GM19035 (cell line): ENCODE results near the gene MEP1A.
"Not testable (repeated sequence)": the region's sequence is repeated elsewhere in the genome, so short reads cannot be mapped to it uniquely, and the experiment has no call there.

Source experiments
- ATAC-seq: cut with Tn5 transposase; IDR thresholded peaks from one replicate; pipeline ENCODE4 v1.9.1; 2021; ENCODE audit not compliant: unreplicated experiment

Gene MEP1A, protein sequence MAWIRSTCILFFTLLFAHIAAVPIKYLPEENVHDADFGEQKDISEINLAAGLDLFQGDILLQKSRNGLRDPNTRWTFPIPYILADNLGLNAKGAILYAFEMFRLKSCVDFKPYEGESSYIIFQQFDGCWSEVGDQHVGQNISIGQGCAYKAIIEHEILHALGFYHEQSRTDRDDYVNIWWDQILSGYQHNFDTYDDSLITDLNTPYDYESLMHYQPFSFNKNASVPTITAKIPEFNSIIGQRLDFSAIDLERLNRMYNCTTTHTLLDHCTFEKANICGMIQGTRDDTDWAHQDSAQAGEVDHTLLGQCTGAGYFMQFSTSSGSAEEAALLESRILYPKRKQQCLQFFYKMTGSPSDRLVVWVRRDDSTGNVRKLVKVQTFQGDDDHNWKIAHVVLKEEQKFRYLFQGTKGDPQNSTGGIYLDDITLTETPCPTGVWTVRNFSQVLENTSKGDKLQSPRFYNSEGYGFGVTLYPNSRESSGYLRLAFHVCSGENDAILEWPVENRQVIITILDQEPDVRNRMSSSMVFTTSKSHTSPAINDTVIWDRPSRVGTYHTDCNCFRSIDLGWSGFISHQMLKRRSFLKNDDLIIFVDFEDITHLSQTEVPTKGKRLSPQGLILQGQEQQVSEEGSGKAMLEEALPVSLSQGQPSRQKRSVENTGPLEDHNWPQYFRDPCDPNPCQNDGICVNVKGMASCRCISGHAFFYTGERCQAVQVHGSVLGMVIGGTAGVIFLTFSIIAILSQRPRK

DNA sequence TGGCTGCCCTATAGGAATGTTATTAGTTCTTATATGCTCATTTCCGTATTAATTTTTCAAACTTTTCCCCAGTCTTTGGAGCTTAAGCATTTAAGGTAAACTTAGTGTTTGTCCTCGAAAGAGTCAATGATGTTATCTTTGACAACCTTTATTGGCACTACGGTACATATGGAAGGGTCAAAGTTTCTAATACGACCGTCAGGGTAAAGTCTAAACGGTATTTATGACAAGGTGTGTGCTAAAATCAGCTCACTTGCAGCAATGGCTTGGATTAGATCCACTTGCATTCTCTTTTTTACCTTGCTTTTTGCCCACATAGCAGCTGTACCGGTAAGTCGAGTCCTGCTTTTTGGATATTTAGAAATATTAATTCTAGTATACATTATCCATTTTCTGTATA, at the start of gene MEP1A:
TSS of gene MEP1A (plus strand) at position 252 of the 400 bp plus-strand sequence. CDS start at position 262, 10 bp downstream.
- ATAC-seq: no peak

DNA sequence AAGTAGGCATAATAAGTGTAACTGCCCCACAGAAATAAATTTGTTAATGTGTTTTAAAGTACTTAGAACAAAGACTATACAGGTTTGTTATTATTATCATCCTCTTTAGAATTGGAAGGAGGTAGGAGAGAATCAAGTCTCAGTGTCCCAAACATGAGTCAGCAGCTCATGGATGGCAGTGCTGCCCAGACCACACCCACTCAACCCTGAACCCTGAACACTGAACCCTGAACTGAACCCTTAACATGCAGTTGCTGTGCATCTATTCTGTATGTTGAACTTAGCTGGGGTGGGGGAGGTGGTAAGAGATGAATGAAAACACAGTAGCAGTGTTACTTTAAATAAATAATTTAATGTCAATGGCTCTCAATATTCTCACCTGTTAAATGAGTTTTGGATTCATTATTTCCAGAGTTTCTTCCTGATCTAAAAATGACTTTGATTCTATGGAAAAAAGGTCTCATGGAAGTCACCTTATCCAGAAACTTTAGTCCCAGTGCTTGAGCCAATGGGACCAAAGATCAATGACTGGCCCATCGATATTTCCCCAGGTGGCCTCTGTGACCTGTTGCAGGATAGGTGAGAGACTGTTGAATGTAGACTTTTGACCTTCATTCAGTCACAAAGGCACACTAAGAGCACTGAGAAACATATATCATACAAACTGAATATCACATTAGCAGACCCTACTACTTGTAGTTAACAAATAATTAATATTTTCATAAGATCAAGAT, 49.6 kb upstream of the MEP1A start:
- ATAC-seq: no peak

DNA sequence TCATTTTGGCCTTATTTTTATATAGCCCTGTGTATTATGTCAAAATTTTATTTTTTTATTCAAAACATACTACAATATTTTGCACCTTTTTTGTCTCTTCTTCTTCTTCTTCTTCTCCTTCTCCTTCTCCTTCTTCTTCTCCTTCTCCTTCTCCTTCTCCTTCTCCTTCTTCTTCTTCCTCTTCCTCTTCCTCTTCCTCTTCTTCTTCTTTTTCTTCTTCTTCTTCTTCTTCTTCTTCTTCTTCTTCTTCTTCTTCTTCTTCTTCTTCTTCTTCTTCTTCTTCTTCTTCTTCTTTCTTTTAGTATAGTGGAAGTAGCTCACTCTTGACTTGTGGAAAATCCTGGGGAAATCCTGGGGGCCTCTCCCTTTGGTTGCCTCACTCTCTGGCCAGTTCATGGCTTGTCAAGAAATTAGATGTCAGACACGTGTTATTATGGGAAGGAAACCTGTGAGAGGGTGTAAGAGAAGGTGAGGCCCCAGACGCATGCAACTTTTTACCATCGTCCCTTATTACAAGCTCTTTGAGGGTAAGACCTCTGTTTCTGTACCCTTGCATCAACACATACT, 48.9 kb upstream of the MEP1A start:
- ATAC-seq: not testable (repeated sequence)

DNA sequence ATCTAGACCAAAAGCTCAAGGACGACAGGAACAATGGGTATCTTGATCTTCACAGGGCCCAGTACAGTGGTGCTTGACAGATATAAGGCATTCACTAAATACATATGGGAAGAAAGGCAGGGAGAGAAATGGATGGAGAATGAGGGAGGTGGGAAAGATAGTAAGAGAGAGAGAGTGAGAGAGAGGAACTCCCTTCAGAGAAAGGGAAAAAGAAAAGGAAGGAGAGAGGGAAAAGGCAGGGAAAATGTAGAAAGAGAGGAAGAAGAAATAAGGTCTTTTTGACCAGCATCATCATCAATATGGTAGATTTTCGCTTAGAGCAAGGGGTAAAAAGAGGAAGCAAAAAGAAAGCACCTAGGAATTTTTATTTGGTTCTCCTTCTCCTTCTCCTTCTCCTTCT, 47.2 kb upstream of the MEP1A start:
- ATAC-seq: no peak

DNA sequence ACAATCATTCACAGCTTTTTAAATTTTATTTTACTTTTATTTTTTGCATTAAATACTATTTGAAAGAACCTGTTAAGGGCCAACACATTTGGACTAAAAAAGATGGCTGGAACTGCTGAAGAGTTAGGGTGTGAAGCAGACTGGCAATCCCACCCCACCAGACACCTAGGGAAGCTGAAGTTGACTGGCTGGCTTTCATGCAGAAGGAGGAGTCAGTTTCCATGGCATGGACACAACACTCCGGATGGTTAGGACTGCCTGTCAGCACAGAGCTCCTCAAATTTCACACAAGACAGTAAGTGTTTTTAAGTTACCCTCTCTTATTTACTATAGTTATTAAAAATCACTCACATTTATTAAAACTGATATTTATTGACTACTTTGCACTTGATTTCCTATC, 46.5 kb upstream of the MEP1A start, which contains the start of gene ANKRD66:
TSS of gene ANKRD66 (plus strand) at position 238 of the 400 bp plus-strand sequence. CDS start 5,016 bp downstream, outside the sequence.
- ATAC-seq: no peak

DNA sequence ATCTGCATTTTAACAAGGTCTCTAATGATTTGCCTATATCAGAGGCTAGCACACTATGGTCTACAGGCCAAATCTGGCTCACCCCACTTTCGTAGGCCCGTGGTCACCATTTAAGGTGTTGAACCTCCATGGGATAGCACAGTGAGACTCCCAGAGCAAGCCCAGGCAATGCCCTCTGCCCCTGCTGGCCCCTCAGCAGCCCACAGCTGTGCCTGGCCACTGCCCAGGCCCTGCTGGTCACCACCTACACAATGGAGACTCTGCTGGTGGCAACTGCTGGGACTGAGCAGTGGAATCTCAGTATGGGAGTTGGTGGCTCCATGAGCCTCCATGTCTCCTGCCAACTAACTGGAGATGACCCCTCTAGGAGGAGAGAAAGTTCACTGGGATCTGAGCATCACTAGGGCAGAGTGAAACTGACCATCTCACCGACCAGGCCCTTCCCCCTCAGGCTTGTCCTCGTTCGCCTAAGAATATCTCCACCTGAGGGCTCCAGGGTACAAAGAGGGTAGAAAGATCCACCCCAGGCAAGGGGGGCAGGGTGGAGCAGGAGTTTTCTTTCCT, 44.2 kb upstream of the MEP1A start:
- no peak for ATAC-seq

DNA sequence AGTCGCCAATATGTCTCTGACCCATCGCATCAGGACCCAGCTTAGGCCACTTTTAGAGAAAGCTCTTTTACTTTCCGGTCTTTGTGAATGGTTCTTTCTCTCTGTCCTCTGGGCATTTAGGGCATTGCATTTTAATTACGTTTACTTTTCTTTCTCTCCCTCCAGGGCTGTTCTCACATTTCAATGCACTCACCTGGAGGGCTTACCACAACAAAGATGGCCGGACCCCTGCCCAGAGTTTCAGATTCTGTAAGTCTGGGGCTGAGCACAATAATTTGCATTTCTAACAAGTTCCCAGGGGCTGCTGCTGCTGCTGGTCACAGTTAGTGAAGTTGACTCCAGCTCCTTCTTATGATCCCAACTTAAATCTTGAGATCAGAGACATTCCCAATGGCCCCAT, 43.5 kb upstream of the MEP1A start:
- ATAC-seq: no peak

DNA sequence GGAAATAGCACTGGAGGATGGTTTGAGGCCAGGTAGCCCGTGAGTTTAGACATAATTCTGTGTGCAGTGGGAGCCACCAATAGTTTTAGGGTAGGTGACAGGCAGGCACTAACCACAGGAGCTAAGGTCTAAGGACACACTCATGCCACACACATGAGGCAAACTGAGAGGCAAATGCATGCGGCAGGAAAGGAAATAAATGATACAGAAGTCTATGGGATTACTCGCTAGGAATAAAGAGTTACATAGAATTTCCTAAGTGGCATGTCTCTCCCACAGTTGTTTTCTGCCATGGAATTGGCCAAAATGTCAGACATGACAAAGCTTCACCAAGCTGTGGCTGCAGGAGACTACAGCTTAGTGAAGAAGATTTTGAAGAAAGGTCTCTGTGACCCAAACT, 41.5 kb upstream of the MEP1A start:
- no peak for ATAC-seq

DNA sequence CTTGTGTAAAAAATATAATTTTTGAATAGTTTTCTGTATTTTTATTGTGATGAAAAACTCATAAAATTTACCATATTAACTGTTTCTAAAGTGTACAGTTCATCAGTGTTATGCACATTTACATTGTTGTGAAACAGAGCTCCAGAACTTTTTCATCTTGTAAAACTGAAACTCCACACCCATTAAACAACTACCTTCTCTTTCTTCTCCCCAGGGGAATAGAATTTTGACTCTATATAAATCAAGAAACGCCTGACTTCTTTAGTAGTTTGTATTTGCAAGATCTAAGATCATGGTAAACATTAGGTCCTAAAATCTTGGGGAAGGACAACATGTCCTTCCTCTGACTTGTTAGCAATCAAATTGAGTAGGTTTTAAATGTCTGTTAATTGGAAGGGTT, 37.3 kb upstream of the MEP1A start:
- no peak for ATAC-seq

DNA sequence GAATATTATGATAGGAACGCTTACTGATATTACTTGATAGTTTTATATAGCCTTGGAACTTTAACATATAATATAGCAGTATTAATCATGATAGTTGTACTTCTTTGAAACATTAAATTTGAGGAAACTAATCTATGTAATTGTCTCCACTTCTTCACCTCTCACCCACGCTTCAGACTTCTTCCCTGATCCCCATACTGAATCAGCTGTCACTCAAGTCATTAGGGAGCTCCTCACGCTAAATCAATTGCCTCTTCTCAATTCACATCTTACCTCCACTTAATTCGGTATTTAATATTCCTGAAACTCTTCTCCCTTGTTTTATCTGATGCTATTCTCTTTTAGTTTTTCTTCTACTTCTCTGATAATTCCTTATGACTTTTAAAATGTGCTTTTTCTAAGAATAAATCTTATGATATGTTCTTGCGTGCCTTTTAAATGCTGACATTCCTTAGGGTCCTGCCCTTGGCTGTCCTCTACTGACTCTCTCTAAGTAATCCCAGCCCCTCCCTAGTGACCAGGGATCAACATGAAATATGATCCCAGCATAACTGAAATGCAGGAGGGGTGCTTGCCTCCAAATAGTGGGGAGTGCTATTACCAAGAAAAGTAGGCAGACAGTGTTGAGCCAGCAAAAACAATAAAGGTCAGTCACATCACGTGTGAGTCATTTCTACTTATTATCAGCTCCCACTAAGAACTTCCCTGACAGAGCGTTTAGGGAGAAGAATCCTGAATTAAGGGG, 36.5 kb upstream of the MEP1A start:
- ATAC-seq: no peak

DNA sequence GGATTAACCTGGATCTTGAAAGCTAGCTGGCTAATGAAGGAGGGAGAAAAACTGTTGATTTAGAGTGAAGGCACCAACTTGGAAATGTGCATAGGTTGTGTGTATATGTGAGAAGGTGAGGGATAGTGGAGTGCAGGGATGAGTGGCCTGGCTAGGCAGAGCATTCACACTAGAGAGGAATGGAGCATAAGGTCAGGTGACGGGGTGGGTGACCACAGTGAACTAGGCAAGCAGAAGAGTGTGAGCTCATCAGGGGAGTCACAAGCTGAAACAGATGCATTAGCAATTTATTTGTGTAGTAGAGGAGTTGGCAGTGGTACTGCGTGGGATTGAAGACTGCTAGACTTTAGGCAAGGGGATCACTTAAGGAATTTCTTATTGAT, 36.0 kb upstream of the MEP1A start:
- ATAC-seq: no peak

DNA sequence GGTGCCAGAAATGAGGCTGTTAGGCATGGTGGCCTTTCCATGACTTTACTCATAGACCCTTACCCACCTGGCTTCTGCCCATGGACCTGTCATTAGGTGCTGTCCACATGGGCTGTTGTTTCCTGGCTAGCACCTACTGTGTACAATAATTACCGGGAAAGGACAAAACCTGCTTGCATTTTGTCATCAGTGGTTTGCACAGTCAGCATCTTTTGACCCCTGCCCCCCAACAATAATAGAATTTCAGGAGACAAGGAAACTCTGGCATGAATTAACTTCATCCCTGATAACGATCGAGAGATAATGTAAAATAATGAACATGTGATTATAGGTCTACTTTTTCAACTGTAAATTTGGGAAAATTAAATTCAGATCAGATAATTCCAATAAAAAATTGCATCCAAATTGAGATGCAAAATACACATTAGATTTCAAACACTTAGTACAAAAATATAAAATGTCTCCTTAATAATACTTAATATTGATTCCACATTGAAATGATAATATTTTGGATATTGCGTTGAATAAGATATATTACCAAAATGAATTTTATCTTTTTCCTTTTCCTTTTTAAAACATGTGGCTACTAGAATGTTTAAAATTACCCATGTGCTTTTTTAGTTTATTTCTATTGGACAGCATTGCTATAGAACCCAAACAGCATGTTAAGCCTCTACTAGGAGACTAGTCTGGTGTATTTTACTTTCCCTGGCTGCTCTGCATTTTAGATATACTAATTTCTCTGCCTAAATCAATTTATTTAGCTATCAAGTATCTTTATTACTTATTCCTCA, 34.0 kb upstream of the MEP1A start:
- ATAC-seq: no peak

DNA sequence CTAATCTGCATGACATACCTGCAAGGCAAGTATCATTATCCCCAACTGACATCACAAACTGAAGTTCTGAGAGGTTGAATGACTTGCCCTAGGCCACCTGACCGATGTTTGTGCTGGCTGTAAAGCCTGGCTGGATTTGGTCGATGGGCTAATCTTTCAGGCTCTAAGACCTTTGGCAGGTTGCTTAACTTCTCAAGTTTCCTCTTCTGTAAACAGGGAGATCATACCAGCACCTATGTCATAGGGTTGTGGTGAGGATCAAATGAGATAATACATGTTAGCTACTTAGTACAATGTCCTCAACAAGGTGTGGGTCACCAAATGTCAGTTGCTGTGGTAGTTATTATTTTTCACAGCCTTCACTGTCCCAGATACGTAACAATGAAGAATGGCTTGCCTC, 32.3 kb upstream of the MEP1A start:
- no peak for ATAC-seq

DNA sequence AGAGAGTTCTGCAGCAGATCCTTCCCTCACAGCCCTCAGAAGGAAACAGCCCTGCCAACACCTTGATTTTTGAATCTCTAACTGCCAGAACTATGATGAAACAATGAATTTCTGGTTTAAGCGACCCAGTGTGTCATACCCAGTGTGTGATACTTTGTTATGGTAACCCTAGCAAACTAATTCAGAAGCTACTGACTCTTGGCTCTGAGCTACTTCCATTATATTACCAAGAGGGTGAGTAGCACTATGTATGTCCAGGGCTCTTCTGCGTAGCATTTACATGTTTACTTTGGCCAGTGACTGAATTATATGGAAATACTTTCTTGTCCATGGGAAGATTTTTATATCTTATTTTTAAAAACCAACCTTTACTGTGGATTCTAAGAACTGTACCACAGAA, 29.7 kb upstream of the MEP1A start:
- ATAC-seq: no peak

DNA sequence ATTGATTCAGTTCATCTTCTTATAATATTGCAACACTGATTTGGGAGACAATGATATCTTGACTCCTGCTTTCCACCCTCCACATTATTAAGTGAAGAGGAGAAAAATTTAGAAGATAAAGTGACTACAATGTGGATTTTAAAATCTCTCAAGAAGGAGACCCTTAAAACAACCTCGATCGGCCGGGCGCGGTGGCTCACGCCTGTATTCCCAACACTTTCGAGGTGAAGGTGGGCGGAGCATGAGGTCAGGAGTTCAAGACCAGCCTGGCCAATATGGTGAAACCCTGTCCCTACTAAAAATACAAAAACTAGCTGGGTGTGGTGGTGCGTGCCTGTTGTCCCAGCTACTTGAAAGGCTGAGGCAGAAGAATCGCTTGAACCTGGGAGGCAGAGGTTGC, 28.9 kb upstream of the MEP1A start:
- ATAC-seq: not testable (repeated sequence)

DNA sequence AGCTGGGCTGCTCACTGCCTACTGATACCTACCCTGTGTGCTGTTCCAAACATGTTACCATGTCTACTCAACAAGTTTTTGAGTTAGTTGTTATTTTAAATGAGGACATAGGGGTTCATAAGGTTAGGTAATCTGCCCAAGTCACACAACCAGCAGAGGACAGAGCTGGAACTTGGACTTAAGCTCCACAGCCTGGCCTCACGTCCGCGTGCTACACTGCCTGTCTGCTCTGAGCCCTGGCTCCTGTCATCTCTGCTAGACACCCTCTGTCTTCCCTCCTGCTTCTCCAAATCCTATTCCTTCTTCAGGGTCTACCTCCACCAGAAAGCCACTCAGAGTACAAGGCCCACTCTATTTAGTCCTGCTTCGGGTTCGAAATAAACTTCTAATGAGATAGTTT, 28.2 kb upstream of the MEP1A start:
- ATAC-seq: no peak

DNA sequence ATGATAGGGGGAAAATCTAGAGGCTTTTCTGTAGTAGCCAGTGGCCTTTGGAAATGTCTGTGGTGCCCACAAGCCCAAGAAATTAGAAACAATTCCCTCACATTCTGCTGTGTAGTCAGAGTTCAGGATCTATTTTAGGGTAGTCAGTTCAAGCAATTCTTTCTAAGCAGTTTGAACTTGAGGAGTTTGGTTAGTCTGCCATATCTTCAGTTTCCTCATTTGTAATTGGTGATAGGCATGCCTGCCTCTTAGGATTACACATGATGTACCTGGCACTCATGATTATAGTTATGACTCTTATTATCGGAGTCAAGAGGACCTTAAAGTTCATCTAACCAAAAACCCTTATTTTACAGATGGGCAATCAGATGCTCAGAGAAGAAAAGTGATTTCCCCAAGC, 21.2 kb upstream of the MEP1A start:
- no peak for ATAC-seq

DNA sequence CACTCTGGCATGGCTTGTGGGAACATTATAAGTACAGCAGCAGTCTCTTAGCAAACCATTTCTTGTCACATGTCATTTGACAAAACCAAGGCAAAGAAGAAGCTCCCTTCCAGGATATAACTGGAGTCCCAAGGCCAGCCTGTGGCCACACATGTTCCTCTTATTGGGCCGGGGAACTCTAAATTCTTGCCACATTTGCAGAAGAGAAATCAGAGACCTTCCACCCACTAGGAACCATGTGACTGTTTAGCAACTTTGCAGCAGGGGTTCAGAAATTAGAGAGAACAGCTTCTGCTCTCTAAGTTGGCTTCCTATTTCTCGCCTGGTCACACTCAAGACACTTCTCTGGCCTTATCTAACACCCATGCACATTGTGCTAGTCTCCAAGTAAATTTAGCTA, 20.4 kb upstream of the MEP1A start:
- ATAC-seq: no peak

DNA sequence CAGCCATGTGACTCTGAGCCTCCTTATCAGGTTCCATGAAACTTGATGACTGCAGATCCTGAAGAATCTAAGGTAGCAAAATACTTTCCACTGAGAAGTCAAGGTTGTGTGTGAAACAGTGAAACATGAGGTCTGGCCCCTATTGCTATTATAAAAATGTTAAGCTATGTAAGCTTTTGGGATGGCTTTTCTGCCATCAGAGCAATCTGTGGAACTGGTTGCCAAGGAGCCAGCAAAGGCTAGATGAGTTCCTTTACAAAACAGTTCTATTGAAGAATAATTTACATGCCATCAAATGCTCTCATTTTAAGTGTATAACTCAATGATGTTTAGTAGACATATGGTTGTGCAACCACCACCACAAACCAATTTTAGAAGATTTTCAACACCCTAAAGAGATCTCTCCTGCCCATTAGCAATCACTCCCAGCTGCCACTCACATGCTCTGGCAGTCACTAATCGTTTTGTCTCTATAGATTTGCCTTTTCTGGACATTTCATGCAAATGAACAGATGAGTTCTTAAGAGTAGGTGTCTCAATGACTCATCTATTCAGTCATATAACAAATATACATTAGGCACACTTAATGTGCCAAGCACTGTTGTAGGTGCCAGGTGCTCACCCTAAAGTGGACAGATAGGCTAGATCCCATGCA, 19.9 kb upstream of the MEP1A start:
- ATAC-seq: no peak
